ENCODE results near the gene ALOX5AP. TPM values are rescaled to one million over a fixed set of nuclear protein-coding genes. Genes with fewer than 3 reads are reported as not detected.
A peak's percentile ranks its signal among the peaks of the same experiment; 100 is the strongest.

Gene ALOX5AP
- total RNA-seq (2014; rRNA removed; shearing (Covaris generic)), result 1.0 TPM in 1 of 2 replicates, not detected in the other
- 0.31 and 0.42 TPM in 2 replicates for polyA plus RNA-seq (2015; cell fraction: cytosol; rRNA removed)
- polyA plus RNA-seq (2015; cell fraction: nucleus; rRNA removed), result not detected in 2 replicates

DNA sequence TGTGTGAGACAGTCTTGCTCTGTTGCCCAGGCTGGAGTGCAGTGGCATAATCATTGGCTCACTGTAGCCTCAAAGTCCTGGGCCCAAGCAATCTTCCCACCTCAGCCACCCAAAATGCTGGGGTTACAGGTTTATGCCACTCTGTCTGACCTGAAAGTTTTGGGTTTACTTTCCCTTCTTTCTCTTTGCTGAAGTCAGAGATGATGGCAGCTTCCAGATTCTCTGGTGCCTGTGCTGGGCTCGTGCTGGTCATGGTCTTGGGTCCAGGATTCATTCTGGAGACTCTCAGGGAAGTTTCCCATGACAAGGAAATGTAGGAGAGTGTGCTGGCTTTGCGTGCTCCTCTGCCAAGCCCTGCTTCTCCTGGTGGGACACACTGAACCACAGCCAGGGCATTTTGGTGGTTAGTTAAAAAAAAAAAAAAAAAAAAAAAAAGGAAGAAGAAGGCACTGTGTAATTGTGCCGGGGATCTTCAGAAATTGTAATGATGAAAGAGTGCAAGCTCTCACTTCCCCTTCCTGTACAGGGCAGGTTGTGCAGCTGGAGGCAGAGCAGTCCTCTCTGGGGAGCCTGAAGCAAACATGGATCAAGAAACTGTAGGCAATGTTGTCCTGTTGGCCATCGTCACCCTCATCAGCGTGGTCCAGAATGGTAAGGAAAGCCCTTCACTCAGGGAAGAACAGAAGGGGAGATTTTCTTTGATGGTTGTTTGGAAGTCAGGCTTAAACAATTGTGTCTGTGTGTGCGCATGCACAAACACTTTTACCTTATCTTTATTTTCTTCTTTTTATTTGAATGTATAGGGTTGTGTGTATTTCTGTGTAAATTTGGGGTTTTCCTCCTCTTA lies at the start of gene ALOX5AP:
TSS of gene ALOX5AP (plus strand) at position 519 of the 847 bp plus-strand sequence. CDS start at position 582, 63 bp downstream.
- no peak for DNase-seq (ENCODE audit: low read depth)

DNA sequence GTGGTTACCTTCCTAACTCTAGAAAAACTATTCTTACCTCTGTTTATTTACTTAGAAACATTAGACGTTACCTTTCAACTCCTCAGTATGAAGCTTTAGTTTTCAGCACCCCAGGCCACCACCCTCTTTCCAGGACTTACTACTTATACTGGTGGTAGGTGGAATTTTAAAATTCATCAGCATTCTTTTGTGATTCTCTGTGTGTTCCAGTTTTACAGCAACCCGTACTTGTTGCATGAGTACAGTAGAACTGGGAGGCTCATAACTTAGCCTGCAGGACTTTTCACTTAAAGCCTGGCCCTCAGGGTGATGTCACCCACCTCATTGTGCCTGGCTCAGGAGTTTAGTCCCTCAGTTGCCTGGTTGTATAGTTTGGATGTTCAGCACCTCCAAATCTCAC lies 49.4 kb upstream of the ALOX5AP start:
- no peak for DNase-seq (ENCODE audit: low read depth)

DNA sequence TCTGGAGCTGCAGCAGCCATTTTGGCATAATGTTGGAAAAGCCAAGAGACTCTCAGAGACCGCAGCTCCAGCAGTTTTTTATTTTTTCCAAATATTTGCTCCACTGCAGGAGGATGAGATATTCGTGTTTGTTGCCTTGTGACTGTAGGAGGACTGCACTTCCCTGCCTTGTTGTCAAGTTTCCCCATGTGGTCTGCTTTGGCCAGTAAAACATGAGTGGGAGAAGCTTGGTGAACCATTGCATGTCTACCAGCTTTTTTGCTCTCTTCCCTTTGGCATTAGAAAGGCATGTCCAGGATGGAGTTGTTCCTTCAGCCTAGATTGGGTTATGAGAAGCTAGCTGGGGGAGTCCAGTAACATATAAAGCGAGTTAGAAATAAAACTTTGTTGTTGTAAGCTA lies 47.7 kb upstream of the ALOX5AP start:
- no peak for DNase-seq (ENCODE audit: low read depth)

DNA sequence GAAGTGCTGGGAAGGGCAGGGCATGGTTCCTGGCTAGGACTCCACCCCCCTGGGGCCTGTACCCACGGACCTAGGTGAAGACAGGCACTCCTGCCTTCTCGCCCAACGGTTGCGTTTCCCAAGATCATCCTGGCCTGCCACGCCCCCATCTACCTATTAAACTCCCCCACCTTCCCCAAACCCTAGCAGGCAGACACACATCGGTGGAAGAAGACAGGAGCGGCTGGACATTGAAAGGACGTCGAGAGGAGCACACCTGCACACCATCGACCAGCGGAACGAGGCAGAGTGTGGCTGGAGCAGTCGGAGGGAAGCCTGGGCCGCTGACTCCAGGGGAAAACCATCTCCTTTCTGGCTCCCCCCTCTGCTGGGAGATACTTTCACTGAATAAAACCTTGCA lies 45.6 kb upstream of the ALOX5AP start:
- DNase-seq (ENCODE audit: low read depth), result no peak

DNA sequence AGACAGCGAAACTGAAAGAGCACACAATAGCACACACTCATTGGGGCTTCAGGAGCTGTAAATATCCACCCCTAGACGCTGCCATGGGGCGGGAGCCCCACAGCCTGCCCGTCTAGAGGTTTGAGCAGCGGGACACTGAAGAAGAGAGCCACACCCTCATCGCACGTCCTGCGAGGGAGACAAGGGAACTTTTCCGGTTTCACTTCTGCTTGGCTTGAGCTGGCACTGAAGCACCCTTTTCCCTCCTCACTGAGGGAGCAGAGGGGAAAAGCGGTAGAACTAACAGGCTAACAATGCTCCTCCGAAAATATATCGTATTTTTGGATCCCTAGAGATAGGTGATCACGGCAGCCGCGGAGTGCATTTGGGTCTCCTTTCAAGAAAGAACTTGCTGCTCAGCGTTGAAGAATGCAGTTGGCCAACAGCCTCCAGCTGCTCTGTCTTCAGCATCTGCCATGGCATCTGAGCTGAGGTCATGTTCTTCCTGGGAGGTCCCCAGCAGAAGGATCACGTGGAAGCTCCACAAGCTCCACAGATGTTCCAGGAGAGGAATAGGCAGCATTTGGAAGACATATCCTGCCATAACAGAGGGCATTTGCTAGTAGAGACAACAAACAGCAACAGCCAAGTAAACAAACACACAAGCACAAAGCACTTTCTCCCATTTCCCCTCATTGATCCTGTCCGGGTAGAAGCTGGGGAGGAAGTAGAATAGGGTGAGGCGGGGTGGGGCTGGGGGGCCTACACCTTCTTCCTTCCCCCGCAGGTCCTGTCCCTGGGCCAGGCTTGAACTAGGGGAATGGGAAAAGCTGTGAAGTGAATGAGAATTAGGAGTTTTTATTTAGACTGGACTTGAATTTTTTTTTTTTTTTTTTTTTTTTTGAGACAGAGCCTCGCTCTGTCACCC lies 44.8 kb upstream of the ALOX5AP start:
- DNase-seq (ENCODE audit: low read depth), result peak; percentile 71

DNA sequence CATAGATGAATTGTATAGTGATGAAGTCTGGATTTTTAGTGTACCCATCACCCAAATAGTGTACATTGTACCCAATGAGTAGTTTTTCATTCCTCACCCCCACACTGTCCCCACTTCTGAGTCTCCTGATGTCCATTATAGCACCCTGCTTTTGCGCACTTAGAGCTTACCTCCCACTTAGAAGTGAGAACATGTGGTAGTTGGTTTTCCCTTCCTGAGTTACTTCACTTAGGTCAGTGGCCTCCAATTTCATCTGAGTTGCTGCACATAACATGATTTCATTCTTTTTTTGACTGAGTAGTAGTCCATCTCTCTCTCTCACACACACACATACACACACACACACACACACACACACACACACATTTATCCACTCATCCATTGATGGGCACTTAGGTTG lies 43.2 kb upstream of the ALOX5AP start:
- DNase-seq (ENCODE audit: low read depth), result no peak

DNA sequence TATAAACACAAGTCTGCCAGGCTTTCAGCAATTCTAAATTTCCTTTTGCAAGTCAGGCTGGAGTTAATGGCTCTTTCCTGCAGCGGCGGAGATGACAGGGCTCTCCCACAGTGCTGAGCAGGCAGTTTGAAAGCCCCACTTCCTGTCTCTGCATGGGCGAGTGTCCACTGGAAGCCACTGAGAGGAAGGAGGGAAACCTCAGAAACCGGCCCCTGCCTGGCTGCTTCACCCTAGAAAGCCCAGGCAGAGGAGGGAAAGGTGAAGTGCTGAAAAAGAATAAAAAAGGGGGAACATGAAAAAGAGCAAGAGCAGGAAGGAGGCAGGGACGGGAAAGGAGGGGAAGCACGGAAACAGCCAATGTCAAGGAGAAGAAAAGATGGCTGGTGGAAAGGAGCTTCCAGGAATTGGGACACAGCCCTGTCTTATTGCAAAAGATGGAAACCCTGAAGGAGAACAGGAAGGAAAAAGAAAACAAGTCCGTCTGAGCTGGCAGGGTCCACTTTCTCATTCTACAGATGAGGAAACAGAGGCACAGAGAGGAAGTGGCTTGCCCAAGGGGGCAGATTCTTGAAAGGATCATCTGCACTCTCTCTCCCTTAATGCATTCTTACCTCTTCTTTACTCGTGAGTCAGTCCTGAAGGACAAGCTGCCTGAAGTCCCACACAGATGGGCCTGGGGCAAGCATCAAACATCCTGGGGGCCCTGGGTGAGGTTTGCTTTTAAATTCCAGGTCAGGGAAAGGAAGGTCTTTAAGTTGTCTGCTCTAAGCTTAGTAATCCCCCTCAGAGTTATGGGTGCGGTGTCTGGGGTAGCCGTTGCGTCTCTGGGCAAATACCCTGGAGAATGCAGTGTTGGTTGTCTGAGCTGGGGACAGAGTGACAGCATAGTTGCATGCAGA lies 38.8 kb upstream of the ALOX5AP start:
- peak; percentile 54 for DNase-seq (ENCODE audit: low read depth)

DNA sequence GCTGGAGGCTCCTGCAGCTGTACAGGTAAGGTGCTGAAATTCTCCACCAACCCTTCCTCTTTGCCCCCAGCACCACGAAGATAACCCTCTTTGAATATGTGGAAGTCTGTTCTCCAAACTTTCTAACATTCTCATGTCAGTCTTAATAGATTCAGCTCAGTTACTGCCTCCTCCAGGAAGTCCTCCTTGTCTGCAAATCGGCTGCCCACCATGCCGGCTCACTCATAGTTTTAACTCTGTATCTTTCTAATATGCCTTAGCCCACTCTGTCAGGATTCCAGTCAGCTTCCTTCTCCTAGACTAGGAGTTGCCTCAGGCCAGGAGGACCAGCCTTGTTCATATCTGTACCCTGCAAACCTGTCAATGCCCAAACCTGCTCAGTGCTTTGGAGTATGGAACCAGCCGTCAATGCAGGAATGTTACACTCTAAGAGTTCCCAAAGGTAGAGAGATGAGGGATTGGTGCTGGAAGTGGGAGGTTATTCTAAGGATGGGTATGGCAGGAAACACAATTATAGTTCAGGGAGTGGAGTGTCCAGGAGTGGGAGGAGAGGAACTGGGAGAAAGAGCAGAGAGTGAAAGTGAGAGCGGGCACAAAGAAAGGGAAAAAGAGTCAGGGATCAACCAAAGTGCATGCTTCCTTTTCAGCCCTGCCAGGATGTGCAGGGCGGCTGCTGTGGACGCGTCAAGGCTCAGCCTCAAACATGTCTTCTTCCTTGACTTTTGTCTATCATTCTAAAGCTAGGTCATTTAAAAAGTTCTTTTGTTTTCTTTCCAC lies 38.0 kb upstream of the ALOX5AP start:
- DNase-seq (ENCODE audit: low read depth), result no peak

DNA sequence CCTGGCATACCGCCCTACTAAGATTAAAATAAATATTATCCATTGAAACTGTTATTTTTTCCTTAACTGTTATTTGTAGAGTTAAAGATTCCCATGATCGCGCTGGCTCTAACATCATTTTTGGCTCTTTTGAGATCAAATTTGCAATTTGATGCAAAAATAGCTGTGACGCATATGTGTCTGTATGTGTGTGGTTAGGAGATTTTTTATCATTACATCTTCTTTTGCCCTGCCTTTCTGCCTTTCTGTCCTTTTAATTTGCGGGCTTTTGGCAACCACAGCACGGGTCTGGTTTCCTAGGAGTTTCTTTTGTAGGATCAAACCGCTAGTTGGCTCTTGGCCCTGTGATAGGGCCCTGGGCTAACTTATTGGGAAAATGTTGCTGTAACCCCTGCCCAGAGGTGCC lies 37.3 kb upstream of the ALOX5AP start:
- peak; percentile 55 for DNase-seq (ENCODE audit: low read depth)

DNA sequence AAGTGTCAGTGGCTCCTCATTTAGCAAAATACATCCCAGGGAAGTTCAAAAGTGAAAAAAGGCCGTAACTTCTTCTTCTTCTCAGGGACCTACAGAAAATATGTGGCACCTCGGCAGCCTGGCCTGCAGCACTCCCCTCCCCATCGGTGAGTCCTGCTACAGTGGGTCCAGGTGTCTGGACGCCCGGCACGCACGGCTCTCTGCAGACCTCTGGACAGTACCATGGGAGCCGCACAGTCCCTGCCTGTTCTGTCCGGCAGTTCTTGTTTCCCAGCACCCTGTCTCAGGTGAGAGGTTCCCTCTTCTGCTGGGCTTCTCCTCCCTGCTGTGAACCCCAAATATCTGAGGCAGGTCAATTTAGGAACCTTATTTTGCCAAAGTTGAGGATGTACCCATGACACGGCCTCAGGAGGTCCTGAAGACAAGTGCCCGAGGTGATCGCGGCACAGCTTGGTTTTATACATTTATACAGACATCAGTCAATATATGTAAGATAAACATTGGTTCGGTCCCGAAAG lies 36.8 kb upstream of the ALOX5AP start:
- DNase-seq (ENCODE audit: low read depth), result no peak

DNA sequence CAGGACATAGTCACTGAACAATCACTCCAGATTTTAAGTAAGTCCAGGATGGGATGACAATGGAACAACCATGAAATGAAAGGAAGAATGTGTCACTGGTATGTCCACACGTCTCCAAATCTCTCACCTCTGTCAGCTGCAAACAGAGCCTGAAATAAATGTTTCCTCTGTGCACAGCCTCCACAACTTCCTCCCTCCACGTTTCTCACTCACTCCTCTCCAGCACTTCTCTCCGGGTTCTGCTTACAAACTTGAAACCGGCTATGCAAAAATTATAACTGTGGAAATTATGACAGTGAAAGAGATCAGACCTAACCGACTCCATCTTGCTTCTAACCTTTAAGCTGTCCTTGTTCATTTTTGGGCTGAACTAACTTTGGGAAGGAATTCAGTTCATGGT lies 35.0 kb upstream of the ALOX5AP start:
- DNase-seq (ENCODE audit: low read depth), result no peak

DNA sequence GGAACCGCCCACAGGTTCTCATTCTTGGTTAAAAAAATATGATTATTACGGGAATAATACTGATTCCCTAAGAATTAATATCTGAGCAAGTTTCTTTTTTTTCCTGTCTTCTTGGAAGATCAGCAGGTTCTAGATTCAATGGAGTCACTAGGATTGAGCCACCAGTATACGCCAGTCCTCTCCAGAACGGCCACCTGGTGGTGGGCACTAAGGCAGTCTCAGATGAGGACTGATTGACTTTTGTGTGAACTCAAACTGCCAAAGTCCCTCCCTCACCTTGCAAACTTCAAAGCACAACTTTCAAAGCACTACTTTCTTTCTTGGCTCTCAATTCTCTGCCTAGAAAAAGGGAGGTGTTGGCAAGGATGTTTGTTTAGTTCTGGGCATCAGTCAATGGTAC lies 33.3 kb upstream of the ALOX5AP start:
- no peak for DNase-seq (ENCODE audit: low read depth)

DNA sequence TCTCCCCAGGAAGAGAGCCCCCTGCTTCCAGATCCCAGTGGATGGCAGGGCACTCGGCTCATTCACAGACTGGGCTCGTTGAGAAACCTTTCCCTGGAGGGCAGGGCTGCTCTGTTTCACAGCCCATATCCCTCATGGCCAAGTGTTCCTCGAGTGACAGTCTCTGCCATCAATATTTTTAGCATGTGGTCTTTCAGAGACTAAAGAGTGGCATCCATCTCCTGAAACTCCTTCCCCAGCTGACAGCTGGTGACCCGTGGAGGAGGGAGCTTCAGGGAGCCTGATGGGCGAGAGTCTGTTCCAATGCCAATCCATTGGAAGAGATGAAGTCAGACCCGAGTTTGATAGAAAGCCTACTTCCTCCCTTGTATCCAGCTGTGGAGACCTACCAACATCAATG lies 30.7 kb upstream of the ALOX5AP start:
- DNase-seq (ENCODE audit: low read depth), result no peak

DNA sequence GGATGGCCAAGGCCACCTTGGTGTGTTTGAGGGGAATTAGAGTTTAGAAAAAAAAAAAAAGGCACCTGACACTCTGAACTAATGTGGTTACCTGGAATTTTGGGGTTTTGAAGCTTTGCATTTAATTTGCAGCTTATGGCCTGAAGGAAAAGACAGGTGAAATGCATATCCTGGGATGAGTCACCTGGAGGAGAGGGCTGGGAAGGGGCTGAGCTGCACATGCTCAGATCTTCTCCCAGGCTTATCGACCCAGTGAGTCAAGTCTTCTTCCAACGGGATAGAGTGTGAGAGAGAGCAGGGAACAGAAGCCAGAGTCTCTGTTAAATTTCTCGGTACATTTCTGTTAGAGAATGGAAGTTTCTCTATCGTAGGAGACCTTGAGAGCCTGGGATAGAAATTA lies 29.7 kb upstream of the ALOX5AP start:
- DNase-seq (ENCODE audit: low read depth), result peak; percentile 50

DNA sequence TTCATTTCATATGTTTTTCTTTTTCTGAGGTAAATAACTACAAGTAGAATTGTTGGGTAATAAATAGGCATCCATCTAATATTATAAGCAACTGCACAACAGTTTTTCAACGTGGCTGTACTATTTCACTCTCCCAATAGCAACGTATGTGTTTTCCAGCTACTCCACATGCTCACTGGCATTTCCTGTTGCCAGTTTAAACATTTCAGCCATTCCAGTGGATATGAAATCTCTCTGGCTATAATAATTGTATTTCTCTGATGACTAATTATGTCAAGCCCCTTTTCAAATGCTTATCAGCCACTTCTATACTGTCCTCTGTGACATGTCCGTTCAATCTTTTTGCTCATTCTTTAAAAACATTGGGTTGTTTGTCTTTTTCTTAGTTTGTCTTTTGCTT lies 26.8 kb upstream of the ALOX5AP start:
- DNase-seq (ENCODE audit: low read depth), result peak; percentile 29

DNA sequence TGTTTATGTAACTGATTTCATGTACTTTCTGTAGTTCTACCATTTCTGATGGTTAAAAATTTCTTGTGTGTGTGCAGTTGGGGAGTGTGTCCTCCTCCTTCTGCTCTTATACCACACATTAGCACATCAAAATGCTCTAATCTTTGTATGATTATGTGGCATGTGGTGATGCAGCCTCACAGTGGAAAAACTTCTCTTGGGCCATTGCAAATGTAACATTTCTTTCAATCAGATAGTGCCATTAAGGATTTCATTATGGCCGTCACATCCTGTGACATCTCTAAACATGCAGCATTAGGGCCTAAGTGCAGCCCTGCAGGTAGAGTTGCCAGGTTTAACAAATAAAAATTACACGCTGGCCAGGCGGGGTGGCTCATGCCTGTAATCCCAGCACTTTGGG lies 24.9 kb upstream of the ALOX5AP start:
- no peak for DNase-seq (ENCODE audit: low read depth)

DNA sequence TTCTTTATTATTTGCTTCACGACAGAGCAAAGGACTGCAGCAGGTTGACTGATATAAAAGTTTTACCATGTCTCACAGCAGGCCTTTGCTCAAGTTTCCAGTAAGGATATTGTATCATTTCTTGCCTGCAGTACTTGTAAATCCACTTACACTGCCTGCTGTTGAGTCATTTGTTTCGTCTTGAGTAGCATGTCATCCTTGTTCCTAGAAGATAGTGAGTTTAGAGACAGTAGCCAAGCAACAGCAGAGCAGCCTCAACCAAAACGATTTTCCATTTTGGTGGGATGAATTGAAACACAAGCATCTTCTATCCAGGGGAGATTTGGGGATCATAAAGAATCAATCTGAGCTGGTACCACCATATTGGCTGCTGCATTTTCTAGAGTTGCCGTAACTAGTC lies 24.0 kb upstream of the ALOX5AP start:
- no peak for DNase-seq (ENCODE audit: low read depth)

DNA sequence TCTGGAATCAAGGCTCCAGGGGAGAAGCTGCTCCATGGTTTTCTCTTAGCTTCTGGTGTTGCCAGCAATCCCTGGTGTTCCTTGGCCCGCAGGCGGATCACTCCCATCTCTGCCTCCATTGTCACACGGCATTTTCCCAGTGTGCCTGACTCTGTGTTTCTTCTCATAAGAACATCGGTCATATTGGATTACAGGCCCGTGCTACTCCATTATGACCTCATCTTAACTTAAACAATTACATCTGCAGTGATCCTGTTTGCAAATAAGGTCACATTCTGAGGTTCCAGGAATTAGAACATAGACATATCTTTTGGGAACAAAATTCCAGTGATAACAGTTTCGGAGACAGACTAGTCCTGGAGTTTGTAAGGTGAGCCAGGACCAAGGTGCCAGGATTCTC lies 23.5 kb upstream of the ALOX5AP start:
- DNase-seq (ENCODE audit: low read depth), result no peak

DNA sequence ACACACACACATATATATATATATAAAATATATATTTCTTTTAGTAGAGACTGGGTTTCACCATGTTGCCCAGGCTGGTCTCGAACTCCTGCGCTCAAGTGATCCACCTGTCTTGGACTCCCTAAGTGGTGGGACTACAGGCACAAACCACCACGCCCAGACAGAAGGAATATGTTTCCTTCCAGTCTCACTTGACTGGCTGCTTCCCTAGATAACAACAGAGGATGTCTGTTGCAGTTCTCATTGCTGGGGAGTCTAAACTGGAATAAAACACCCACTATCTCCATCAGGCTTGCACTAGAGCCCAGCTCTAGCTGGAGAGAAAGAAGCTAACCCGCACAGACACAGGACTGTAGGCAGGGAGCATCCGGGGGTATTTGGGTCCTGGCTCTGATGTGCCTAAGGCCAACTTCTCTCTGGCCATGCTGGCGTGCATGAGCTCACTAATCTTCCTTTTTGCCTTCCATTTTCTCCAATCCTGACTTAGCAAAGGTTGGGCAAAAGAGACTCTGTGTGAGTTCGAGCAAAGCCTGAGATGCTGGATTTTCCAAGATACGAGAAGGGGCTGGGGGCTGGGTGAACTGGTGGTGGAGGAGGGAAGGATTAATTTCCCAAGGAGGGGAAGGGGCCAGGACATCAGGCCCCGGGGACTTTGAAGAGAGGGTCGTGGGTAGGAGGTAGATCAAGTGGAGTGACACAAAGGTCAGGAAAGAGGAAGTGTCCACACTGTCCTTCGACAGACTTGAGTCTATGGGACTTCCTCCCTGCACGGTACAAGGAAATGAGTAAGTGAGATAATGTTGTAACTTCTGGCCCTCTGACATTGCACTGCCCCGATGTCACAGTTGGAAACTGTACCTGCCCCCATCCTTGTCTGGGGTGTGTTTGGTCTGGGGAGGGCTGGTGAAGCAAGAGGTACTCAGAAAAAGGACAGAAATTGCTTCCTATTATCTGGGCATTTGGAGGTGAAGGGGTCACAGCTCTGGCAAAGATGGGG lies 22.5 kb upstream of the ALOX5AP start:
- DNase-seq (ENCODE audit: low read depth), result peak; percentile 50
